ENCODE data around the gene CORO1C.

The CORO1C gene

DNA sequence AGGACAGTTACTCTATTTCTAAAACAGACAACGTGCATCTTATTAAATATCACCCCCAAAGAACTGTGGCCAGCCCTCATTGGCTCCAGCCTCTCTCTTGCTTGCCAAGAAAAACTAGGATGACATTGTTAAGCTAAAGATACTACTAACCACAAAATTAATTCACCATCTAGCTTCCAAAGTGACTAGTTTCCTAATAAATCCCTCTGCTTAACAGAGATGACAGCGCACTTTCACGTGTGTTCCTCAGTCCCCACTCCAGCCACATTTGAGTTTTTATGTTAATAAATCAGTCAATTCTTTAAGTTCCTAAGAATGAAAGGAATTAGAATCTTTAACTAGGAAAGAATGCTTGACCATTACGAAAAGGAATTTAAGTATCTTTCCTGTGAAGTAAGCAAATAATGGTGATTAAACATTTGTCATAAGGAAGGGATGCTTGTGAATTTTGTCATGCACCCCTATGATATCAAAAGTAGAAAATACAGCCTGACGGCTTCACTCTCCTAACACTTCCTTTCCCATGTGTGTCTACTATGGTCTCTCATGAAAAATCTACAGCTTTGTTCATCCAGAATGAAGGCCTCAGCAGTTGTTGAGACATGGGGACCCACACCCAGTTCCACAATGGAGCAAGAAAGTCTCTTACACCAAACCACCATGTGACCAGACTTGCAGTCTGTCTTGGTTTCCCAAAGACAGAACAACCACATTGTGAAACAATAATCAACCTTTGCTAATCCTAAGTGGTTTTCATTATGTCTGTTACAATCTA is 8.1 kb downstream of the CORO1C start:
- DNase-seq: no peak

DNA sequence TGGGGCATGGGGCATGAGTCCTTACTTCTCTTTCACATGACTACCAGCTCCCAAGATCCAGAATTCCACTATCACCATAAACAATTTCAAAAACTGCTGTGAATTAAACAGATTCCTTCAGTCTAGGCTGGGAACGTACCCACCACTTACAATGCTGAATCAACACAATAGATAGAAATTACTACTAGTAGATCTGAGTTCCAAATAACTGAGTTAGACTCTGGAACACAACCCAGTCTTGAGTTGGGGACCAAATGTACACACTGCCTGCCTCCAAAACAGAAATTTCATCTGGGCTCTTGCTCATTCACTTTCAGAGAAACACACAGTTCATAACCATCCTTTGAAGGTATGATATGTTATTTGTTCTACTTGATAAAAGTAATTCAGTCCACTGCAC is 8.9 kb downstream of the CORO1C start:
- DNase-seq: no peak

DNA sequence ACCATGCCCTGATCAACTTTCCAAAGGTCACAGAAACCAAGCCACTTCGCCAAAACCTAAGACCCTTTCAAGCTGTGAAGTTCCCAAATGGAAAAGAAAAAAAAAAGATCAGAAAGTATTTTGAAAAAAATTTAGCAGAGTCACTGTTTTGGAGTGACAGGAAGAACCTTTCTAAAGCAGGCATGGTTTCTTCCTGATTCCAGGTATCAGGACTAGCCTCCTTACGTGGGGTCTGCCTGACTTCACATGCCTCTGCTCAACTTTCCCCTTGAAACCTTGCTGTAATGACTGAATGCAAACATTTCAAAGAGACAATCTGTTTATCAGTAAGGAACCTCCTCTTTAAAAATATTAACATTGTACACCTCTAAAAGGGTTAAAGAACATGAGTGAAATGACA is 9.5 kb downstream of the CORO1C start:
- no peak for DNase-seq

DNA sequence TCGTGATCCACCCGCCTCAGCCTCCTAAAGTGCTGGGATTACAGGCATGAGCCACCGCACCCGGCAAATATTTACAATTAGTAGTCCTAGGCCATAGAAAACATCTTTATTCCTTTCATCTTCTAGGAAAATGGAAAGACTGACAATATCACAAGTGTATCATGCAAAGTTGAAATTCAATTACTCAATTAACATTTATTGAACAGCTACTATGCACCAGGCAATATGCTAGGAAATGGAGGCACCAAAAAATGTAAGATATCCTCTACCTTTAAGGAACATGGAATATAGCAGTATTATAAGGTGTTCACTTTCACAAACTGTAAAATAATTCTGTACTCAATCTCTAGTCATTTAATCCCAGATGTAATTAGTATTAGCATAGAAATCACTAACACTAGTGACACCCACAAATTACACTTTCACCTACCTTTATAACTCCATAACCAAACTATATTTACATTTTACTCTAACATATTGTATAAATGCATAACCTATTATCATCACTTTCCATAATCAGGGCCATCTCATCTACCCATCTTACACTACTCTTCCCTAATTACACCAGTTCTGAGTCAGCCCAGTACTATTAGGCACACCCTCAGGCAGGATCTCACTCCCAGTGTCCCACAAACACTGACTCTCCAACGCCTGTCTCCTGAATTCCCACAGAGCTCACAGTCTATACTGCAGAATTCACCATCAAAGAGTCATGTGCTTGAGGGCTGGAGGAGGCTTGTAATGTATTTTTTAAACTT is 10.4 kb downstream of the CORO1C start:
- DNase-seq: no peak

DNA sequence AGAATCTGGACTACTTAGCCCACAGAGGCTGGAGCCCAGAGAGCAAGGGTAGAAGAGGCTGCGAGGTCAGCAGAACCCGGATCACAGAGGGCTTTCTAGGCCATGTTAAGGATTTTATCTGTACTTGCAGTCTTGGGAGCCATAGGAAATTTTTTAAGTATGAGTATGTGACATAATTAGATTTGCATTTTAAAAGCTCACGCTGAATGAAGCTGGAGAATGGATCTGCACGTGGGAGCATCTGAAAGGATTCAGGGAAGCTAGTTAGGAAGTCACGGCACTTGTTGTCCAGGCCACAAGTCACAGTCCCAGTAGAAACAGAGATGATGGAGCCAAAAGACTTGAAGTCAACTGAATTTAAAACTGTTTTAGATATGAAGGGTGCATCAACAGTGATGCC is 14.1 kb downstream of the CORO1C start:
- DNase-seq: no peak

DNA sequence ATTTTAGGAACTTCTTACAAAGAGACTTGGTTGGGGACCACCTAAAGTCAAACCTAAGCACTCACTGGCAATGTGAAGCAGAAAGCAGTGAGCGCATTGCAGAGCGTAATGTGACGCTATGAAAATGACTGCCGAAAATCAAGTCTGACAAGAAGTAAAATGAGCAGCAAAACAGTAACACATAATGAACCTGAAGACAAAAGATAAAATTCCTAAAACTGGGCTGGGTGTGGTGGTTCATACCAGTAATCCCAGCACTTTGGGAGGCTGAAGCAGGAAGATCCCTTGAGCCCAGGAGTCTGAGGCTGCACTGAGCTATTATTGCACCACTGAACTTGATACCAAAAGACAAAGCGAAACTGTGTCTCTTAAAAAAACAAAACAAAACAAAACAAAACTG is 16.5 kb downstream of the CORO1C start:
- DNase-seq: no peak

DNA sequence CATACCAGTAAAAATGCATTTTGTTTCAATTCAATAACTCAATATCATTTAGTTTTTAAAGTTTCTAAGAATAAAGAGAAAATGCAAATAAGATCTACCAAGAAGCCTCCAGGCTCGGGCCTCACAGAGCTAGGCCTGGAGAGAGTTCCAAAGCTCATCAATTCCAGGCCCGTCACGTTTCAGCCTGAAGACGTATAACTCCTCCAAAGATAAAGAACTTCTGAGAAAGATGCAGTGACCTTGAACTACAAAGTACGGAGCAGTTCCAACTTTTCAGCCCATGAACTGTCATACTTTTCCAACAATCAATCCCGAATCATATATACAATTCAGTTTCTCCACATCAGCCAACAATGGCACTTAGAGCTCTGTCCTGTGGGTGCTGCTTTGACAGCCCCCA is 17.8 kb downstream of the CORO1C start:
- no peak for DNase-seq

DNA sequence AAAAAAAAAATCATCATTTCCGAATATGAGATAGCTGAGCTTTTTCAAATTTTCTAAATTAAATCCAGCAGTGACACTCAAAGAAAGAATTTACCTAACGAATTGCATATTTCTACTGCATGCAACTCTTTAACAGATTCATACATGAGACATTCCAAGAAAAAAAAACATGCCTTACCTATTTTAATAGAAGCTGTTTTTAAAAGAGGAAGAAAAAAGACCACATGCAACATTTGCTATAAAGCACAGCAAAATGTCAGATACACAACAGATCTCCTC is 18.5 kb downstream of the CORO1C start:
- no peak for DNase-seq

DNA sequence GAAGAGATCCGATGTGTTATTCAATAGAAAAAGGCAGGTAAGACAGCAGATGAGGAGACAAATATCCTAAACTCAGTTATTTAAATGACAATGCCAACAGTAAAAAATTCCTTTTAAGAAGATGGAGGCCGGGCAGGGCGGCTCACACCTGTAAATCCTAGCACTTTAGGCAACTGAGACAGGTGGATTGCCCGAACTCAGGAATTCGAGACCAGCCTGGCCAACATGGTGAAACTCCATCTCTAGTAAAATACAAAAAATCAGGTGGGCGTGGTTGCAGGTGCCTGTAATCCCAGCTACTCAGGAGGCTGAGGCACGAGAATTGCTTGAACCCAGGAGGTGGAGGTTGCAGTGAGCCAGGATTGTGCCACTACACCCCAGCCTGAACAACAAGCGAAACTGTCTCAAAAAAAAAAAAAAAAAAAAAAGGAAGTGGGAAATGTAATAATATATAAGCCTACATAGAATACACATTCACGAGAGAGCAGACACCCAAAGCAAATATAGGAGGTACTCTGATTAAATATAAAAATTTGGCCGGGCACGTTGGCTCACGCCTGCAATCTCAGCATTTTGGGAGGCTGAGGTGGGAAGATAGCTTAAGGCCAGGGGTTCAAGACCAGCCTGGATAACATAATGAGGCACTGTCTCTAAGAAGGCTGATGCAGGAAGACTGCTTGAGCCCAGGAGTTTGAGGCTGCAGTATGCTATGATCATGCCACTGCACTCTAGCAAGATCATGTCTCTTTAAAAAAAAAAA is 19.0 kb downstream of the CORO1C start:
- no peak for DNase-seq

DNA sequence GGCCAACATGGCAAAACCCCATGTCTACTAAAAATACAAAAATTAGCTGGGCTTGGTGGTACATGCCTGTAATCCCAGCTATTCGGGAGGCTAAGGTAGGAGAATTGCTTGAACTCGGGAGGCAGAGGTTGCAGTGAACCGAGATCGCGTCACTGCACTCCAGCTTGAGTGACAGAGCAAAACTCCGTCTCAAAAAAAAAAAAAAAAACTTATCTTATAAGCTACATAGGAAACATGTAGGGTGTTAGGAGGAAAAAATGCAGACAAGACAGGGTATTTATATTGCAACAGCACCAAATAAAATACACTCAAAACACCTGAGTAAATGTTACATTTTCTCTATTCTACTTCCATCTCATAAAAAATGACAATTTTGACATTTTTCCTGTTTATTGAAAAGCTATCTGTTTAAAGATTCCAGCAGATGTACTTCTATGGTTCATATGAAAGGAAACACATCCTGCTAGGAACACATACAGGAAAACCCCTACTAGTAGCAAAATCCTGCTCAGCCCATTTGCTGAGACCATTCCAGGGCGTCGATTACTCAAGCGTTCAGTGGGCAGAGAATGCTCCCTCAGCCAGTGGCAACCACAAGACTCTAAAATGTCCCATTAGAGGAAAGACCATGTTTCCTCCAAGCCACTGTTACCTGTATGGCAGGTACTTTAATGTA is 19.7 kb downstream of the CORO1C start:
- DNase-seq: no peak

DNA sequence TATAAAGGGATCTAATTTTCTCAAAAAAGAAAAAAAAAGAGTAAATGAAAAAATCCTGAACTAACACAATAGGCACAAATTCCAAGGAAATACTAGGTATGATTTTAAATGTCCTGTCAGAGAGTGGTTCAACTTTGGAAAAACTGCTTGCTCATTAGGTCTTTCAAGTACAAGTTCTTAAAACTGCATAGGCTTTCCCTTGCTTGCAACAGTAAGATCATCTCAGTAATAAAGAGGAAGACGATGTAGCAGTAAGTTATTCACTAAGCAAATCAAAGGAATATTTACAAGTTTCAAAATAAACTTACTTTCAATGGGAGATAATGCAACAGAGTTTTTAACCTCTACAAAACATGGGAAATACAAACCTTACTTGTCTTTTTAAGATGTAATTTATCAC is 21.6 kb downstream of the CORO1C start:
- DNase-seq: no peak

DNA sequence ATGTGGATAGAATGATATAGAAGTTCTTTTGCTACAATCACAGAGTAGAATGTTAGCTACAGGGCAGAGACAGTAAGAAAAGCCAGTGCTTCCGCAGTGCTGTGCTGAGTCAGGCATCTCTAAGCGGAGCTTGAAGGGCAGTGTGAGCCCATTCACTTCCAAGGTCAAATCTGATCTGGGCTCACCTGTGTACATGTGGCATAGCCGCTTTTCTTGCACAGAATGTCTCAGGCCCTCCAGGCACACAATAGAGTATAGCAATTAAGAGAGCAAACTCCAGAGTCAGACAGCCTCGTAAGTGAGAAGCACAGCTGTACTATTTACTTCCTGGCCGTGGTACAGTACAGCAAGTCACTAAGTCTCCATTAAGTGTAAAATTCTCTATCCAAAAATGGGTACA is 26.8 kb downstream of the CORO1C start:
- DNase-seq: no peak

DNA sequence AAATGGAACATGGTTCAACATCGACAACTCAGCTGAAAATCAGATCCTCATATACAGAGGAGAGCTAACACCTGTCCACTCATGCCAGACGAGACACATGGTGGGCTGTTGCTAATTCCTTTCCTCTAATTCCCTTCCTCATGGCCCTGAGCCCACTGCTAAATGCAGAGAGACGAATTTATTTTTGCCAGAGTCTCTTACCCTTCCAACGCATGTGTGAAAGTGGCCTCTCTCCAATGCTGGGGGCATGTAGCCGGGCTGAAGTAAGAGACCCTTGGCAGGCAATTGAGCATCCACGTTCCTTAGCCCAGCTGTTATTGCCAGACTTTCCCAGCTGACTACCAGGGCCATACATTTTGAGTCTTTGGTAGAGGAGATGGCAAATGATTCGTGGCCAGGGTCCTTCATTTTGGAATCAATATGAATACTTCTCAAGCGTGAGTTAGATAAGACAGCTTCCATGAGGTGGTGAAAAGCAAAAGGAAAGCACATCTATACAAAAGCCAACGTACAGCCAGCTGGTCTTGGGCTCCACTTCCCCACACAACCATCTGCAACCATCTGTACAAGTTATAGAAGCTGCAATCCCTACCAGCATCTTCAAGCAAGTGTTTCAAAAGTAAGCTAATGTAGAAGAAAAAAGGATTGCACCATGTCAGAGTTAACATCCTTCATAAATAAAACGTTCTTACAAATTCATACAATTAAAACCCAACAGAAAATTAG is 28.6 kb downstream of the CORO1C start:
- DNase-seq: no peak

DNA sequence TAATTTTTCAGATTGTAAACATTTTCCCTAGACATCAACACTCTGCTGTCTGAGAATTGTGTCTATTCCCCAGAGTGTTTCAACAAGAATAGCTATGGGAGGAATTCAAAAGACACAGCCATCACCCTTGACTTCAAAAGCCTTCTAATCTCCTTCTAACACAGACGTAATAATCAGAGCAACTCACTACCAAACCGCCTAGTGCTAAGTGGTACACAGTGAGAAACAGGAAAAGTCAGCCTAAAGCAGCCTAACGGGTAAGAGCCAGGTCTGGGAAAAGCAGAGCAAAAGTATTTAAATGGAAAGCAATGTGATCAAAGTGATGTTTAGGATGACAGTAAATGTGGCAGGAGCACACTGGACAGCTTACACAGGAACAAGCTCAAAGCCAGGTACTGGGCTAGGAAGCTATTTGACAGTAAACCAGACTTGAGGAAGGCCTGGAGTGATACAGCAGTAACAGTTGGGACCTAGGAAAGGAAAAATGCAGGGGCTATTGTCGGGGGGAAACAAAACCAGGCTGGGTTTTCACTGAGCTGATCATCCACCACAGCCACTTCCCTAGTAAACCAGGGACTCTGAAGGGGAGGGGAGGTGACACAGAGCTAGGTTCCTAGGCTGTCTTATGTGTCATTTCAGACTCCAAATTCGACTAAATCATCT is 29.4 kb downstream of the CORO1C start:
- DNase-seq: peak; percentile 37

DNA sequence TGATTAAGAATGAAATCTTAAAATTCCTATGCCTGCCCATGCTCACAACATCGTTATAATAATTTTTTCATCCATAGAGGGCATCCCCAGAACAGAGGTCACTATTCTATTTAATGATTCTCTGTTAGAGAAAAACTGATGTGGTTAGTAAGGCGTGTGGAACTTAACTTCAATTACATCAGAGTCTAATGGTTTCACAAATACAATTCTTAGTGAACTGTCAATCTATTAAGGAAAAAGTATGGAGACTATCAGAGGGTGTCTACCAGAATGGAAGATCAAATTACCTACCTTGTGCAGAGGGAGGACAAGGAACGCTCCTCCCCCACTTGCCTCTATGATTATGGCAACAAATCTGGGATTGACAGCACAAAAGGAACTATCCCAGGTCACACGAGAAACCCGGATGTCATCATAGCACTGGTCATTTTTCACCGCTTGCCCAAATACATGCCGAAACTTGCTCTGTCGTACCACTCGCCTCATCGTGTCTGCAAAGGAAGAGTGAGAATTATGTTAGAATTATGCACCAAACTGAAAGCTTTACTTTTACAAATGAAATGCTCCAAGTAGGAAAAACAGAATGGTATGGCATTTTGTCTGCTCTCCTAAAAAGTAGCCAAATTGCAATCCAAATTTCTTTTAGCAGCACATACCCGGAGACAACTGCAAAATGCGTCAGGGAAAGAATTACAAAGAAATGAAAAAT is 30.3 kb downstream of the CORO1C start:
- no peak for DNase-seq

DNA sequence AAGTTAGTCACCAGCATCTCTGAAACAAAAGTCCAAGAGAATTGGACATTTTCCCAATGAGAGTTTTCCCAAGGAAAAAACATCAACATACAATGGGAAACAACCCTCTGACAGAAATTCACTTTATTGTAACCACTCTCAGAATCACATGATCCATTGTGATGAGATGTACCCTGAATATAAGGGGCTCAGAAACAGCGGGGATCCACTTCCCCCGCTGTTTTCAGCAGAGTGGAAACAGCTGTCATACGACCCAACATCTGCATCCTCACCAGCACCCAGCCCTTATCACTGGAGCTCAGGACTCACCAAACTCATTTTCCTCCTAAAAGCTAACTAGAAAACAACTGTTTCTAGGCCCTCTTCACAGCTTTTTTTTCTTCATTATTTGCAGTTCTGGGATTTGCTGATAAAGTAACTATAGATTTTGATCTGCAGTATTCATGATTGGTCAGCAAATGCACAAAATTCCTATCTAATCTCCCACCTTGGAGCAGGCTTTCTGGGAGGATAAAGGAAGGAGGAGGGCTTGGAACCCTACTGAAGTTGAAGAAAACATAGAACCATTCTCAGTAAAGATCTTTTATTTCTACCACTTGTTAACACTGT is 31.3 kb downstream of the CORO1C start:
- DNase-seq: no peak

DNA sequence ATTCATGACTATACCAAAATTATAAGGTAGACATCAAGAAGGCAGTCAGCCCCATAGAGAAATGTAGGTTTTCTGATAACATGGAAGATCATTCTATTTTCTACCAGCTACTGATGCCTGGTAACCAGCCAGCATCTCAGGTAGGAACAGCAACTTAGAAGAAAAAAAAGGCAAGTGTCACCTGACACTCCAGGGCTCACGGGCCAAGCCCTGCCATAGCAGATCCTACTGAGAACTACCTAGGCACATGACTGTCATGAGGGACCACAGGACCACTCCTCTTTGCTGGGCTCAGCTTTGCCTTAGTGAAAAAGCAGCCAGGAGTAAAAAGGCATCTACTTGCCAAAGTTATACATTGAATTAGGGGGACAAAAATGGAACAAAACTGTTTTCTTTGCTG is 33.4 kb downstream of the CORO1C start:
- DNase-seq: no peak

DNA sequence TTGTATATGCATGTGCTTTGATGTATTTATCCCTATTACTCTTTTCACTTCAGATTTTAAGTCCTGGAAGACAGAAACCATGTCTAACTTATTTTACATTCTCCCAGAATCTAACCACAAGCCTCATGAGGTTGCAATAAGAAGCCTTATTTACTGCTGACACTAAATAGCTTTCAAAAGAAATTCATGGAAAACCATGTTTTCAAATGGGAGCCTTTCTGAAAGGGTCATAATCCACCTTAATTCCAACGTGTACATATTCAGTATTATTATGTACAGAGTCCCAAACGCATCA is 34.4 kb downstream of the CORO1C start:
- DNase-seq: no peak

DNA sequence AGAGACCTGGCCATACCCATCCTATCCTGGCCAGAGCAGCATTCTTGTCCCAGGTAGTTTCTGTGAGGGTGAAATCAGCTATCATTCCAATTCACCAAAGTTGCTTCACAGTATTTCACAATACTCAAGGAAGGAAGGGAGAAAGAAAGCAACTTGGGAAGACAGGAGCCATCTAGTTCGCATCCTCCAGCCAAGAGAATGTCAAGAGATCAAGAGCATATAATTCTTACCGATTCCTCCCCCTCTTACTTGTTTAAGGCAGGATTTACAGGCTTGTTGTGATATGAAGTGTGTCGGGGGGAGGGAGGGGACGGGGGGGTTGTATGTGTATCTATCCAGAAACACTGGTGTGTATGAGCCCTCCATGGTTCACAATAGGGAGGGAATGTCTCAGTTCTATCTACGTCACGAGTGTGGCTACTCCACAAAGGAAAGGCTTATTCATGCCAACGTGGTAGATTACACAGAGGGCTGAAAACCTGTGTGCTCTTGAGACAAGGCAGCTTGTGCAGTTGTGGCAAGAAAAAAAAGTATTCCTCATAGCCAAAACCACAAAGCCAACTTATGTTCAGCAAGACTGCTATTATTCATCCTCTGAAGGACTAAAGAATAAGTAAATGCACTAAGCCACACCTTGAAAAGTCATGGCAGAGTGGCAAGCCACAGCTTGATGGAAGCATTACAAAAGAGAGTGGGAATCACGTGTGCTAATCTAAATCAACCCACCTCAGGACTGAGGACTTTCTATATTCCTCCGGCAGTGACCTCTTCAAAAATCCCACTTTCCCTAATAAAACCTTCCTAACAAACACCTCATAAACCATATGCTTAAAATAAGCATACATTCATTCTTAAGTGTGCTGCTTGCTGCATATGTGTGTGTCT is 35.0 kb downstream of the CORO1C start:
- DNase-seq: peak; percentile 73

DNA sequence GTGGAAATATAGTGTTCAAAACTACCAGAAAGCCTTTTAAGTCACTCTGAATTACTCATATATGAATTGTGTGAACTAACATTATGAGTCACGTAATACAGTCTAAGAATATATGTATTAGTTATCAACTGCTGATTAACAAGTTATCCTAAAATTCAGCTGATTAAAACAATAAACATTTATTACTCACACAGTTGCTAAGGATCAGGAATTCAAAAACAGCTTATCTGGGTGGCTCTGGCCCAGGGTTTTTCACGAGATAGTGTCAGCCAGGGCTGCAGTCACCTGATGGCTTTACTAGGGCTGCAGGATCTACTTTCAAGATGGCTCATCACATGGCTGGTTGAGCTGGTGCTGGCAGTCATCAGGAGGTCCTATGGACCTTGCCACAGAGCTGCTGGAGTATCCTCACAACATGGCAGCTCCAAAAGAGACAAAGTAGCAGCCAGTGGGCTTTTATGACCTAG is 36.5 kb downstream of the CORO1C start:
- no peak for DNase-seq

Measured in NCI-H2227 treated with DMSO at 0.1 percent for 48 hours (cell line).